Choroid plexus epithelial cell (primary cell): ENCODE measurements around the gene ARL3.

ENCODE experiments used
- DNase-seq: peaks from one replicate; pipeline ENCODE4 v3.0.0-alpha.2; 2010; ENCODE audit warnings: low read depth
- H3K4me3 ChIP-seq: 2 replicates; pipeline ENCODE4 v1.5.1; 2011; ENCODE audit warnings: low read depth, mild to moderate bottlenecking, control low read depth, low read length, moderate library complexity
- TF ChIP-seq, protein P1 (sequence below): conservative IDR thresholded peaks from 2 replicates; pipeline ENCODE4 v1.5.1; 2011; ENCODE audit warnings: low read depth, mild to moderate bottlenecking, control low read depth, inconsistent platforms, low read length, moderate library complexity

Gene ARL3

DNA sequence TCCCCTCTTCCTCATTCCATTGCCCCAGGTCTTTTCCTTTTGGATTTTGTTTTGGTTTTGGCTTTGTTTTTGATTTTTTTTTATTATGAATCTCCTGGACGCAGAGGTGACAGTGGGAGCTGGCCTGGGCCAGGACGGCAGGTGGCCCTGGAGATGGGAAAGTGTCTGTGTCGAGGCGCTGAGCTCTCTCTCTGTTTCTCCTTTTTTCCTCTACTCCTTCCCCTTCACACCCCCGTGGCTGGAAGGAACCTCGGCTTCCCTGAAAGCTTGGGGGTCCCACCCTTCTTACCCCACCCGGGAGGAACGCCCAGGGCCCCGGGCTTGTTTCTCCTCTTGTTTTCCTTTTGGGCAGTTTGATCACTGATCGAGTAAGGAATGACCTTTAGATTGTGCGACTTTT, 56.7 kb downstream of the ARL3 start:
- H3K4me3 ChIP-seq, result no peak overlapping the region
- no peak for DNase-seq
- TF ChIP-seq, protein P1, sequence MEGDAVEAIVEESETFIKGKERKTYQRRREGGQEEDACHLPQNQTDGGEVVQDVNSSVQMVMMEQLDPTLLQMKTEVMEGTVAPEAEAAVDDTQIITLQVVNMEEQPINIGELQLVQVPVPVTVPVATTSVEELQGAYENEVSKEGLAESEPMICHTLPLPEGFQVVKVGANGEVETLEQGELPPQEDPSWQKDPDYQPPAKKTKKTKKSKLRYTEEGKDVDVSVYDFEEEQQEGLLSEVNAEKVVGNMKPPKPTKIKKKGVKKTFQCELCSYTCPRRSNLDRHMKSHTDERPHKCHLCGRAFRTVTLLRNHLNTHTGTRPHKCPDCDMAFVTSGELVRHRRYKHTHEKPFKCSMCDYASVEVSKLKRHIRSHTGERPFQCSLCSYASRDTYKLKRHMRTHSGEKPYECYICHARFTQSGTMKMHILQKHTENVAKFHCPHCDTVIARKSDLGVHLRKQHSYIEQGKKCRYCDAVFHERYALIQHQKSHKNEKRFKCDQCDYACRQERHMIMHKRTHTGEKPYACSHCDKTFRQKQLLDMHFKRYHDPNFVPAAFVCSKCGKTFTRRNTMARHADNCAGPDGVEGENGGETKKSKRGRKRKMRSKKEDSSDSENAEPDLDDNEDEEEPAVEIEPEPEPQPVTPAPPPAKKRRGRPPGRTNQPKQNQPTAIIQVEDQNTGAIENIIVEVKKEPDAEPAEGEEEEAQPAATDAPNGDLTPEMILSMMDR, result no peak

DNA sequence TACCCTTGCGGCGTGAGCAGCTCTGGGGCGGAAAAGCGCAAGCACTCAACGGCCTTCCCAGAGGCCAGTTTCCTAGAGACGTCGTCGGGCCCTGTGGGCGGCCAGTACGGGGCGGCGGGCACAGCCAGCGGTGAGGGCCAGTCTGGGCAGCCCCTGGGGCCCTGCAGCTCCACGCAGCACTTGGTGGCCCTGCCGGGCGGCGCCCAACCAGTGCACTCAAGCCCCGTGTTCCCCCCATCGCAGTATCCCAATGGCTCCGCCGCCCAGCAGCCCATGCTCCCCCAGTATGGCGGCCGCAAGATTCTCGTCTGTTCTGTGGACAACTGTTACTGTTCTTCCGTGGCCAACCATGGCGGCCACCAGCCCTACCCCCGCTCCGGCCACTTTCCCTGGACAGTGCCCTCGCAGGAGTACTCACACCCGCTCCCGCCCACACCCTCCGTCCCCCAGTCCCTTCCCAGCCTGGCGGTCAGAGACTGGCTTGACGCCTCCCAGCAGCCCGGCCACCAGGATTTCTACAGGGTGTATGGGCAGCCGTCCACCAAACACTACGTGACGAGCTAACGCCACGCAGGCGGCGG, 57.3 kb downstream of the ARL3 start:
- no peak overlapping the region for H3K4me3 ChIP-seq
- TF ChIP-seq, protein P1, result no peak
- DNase-seq, result no peak

DNA sequence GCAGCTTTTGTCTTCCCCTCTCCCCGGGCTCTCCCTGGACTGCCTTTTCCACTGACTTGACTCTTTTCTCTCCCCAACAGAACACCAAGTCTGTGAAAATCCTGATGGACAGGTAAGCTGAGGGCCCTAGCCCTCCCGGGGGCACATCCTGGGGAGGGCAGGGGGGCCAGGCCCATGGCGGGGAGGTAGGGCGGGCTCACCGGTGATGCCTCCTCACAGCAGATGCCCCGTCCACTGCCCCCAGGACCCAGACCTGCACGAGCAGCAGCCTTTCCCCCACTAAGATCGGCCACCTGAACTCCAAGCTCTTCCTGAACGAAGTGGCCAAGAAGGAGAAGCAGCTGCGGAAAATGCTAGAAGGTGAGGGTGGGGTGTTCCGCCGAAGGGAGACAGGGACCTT, 58.2 kb downstream of the ARL3 start:
- DNase-seq, result no peak
- TF ChIP-seq, protein P1, result no peak
- H3K4me3 ChIP-seq, result no peak overlapping the region

DNA sequence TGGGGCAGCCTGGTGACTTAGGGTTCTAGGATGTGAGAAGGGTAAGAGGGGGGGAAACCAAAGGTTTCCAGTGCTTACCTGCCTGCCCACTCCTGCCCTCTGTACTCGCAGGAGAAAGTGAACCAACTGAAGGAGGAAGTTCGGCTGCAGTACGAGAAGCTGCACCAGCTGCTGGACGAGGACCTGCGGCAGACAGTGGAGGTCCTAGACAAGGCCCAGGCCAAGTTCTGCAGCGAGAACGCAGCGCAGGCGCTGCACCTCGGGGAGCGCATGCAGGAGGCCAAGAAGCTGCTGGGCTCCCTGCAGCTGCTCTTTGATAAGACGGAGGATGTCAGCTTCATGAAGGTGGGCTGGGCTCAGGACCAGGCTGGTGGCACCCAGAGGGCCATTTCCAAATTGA, 59.2 kb downstream of the ARL3 start:
- no peak for DNase-seq
- H3K4me3 ChIP-seq, result no peak overlapping the region
- TF ChIP-seq, protein P1, result no peak

DNA sequence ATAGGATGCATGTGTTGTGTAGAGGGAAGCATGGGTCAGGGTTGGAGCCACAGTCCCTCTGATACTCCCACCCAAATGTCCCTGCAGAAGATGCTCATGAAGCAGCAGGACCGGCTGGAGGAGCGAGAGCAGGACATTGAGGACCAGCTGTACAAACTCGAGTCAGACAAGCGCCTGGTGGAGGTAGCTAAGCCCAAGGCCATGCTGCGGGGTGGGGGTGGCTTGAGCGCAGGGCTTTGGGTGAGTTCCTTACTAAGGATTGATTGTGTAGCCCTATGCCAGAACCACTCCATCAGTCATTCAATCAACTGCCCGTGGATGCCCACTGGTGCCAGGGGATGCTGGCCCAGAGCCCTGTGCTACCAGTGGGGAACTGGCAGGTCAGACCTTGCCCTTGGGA, 59.6 kb downstream of the ARL3 start:
- no peak overlapping the region for H3K4me3 ChIP-seq
- DNase-seq, result no peak
- TF ChIP-seq, protein P1, result no peak

DNA sequence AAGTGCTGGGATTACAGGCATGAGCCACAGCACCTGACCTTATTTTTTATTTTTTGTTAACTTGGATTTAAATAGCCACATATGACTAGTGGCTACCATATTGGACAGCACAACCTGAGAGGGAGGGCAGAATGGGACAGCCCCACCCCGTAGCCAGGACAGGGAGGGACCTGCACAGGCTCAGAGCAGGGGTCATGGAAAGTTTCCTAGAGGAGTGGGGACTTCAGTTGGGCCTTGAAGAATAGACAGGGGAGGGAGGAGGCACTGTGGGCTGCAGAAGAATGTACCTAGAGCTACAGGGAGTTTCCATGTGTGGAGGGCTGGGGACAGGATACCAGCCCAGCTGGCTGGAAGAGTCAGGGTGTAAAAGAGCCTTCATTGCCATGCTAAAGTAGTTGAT, 61.1 kb downstream of the ARL3 start:
- TF ChIP-seq, protein P1, result no peak
- no peak overlapping the region for H3K4me3 ChIP-seq
- no peak for DNase-seq

DNA sequence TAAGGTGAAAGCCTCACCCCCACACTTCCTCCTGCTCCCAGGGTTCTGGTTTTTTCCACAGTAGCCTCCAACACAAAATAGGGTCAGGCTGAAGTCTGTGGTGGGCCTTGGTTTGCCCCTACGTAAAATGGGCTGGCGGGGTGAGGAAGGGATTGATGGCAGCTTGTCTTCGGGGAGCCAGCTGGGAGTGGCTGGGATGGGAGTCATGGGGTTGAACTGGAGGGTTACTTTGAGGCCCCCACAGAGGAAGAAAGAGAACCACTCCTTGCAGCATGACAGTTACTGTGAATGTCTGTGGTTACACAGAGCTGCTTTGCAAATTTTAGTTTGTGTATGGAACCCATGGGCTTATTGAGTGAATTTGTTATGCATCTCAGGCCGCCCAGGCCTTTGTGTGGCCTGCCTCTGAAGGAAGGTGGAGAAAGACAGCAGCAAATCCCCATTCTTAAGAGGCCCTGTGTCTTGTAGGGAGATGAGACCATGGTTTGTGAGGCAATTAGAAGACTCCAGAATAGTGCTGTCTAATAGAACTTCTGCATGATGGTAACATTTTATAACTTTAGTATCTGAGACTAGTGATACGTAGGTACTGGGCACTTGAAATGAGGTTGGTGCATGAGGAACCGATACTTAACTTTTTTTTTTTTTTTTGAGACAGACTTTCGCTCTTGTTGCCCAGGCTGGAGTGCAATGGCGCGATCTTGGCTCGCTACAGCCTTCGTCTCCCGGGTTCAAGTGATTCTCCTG, 61.9 kb downstream of the ARL3 start:
- TF ChIP-seq, protein P1, result no peak
- no peak overlapping the region for H3K4me3 ChIP-seq
- no peak for DNase-seq
